ENCODE measurements around the gene TWIST2.

The TWIST2 gene

DNA sequence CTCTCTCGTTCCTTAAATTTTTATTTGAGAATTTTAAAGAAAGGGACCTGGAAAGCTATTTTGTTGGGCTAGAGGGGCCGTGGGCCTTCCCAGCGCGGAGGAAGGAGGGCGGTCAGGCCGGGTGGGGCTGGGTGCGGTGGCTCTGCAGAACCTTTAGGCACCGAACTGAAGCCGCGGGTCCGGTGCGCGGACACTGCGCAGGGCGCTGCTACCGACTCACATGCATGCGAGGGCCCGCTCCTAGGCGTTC lies 1.6 kb upstream of the TWIST2 start:
- Mint-ChIP-seq H3K27ac (no peak overlapping the region), H3K27me3 (ENCODE audit: low read depth, poor library complexity) (peaks cover 78% of the 10 kb centered on the region), H3K4me1 (peaks cover 27% of the 10 kb centered on the region), H3K36me3 (ENCODE audit: low read depth) (no peaks in the 10 kb centered on the region), H3K4me3 (peak overlapping the region; percentile 70), H3K9me3 (no peaks in the 10 kb centered on the region)
- DNase-seq, result no peak
- TF ChIP-seq, protein P1, sequence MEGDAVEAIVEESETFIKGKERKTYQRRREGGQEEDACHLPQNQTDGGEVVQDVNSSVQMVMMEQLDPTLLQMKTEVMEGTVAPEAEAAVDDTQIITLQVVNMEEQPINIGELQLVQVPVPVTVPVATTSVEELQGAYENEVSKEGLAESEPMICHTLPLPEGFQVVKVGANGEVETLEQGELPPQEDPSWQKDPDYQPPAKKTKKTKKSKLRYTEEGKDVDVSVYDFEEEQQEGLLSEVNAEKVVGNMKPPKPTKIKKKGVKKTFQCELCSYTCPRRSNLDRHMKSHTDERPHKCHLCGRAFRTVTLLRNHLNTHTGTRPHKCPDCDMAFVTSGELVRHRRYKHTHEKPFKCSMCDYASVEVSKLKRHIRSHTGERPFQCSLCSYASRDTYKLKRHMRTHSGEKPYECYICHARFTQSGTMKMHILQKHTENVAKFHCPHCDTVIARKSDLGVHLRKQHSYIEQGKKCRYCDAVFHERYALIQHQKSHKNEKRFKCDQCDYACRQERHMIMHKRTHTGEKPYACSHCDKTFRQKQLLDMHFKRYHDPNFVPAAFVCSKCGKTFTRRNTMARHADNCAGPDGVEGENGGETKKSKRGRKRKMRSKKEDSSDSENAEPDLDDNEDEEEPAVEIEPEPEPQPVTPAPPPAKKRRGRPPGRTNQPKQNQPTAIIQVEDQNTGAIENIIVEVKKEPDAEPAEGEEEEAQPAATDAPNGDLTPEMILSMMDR (IDR thresholded peaks at IDR 0.05), result no peak

DNA sequence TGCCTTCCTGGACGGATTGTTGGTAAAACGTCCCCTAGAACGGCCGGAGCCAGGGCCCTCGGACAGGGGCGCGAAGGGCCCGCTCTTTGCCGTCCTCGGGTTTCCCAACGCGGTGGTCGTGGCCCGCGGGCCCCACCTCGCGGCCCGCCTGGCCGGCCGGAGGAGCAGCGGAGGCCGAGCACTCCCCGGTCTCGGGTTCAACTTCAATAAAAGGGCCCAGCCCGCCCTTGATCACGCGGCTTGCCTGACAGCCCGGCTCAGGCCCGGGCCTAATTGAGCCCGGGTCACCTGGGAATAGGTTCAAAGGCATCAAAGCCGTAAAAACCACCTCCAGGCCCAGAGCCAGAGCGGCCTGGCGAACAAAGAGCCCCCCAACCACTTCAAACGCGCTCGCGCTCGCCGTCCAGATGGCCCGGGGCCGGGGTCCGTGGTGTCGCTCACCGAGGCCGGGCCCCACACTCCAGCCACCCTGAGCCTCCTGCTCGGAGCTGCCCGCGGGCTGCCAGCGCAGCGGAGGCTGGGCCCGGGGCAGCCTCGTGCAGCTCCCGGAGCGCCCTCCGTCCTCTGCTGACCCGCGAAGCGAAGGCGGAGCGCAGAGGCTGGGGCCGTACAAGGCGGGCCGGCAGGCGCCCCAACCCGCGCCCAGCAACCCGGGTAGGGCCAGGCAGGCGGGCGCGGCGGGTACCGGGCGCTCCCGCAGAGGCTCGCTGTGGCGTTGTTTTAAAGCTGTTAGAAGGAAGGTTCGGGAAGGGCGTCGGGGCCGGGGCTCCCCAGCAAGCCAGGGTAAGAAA lies 1.1 kb upstream of the TWIST2 start:
- DNase-seq, result peak; percentile 57
- Mint-ChIP-seq H3K27me3 (ENCODE audit: low read depth, poor library complexity) (peaks cover 83% of the 10 kb centered on the region), H3K27ac (no peak overlapping the region), H3K36me3 (ENCODE audit: low read depth) (no peaks in the 10 kb centered on the region), H3K4me1 (peaks cover 33% of the 10 kb centered on the region), H3K4me3 (peak overlapping the region; percentile 70), H3K9me3 (no peaks in the 10 kb centered on the region)
- TF ChIP-seq, protein P1 (IDR thresholded peaks at IDR 0.05), result no peak

DNA sequence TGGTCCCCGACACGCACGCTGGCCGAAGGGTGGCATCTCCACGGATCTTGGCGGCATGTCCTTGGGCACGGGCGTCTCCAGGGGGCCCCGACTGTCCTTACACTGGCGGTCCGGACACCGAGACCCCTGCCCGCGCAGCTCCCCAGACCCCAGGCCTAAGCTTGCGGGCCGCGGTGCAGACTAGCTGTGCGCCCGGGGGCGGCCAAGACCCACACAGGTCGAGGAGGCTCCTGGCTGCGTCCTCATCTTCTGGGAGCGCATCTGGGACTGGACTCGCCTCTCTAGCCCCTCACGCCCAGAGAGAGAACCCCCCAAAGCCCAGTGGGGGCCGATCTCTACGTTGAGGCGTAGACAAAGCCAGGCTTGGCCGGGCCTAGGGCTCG lies 475 bp upstream of the TWIST2 start:
- peaks cover 89% of the 10 kb centered on the region for H3K27me3 Mint-ChIP-seq (ENCODE audit: low read depth, poor library complexity)
- H3K4me1 Mint-ChIP-seq, result peaks cover 38% of the 10 kb centered on the region
- peak overlapping the region; percentile 49 for H3K4me3 Mint-ChIP-seq
- H3K36me3 Mint-ChIP-seq (ENCODE audit: low read depth), result peaks cover 3% of the 10 kb centered on the region
- TF ChIP-seq, protein P1 (IDR thresholded peaks at IDR 0.05), result no peak
- no peaks in the 10 kb centered on the region for H3K9me3 Mint-ChIP-seq
- DNase-seq, result no peak
- no peak overlapping the region for H3K27ac Mint-ChIP-seq

DNA sequence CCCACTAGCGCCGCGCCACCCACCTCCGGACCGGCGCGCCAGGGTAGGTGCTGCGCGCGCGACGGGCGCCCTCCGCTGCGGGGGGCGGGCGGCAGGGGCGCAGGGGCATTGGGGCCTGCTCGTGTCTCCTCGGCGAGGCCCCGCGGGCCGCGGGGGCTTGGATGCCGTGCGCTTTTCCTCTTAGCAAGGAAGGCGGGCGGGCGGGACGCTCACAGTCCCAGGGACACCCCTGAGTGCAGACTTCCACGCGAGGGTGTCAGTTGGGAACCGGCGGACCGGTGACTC lies 748 bp downstream of the TWIST2 start:
- peaks cover 1% of the 10 kb centered on the region for H3K9me3 Mint-ChIP-seq
- H3K4me1 Mint-ChIP-seq, result peaks cover 41% of the 10 kb centered on the region
- no peak overlapping the region for H3K27ac Mint-ChIP-seq
- TF ChIP-seq, protein P1 (IDR thresholded peaks at IDR 0.05), result no peak
- peak; percentile 38 for DNase-seq
- peaks cover 81% of the 10 kb centered on the region for H3K27me3 Mint-ChIP-seq (ENCODE audit: low read depth, poor library complexity)
- H3K36me3 Mint-ChIP-seq (ENCODE audit: low read depth), result peaks cover 12% of the 10 kb centered on the region
- peak overlapping the region; percentile 84 for H3K4me3 Mint-ChIP-seq

DNA sequence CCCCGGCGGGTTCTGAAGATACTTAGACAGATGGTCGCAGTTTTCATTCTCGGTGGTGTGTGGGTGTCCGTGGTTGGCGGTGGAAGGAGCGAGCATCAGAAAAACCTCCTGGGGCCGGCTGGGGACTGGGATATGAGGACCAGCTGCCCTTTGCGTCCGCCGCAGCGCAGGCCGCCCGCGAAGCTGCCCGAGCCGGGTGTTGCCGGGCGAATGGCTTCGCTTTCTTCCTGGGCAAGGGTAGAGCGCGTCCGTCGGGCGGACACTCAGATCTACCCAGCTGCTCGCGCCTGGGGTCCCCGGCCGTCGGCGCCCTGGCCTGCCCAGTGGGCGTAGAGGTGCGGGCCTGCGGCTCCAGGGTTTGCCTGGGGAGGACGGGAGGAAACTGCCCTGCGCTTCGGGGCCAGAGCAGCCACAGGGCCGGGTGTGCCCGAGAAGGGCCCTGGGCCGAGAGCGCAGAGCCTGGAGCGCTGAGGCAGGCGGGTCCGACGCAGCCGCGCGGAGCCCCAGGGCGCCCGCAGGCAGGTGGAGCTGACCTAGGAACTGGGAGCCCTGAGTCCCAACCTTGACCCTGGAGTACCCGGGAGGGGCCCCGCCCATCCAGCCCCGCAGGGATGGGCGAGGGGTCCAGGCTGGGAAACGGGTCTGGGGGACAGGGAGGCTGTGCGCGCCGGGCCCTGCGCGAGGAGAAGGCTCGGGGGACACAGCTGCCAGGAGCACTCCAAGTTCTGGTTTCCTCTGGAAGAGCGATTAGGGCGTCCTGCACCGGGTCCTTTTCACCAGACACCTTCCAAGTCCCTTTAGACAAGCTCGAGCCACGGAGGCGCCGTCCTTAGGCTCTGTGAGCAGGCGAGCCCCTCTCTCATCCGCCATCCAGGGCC lies 1.3 kb downstream of the TWIST2 start:
- Mint-ChIP-seq H3K27me3 (ENCODE audit: low read depth, poor library complexity) (peaks cover 80% of the 10 kb centered on the region), H3K4me1 (peaks cover 47% of the 10 kb centered on the region), H3K27ac (no peak overlapping the region), H3K36me3 (ENCODE audit: low read depth) (peaks cover 17% of the 10 kb centered on the region), H3K4me3 (peak overlapping the region; percentile 84), H3K9me3 (peaks cover 7% of the 10 kb centered on the region)
- TF ChIP-seq, protein P1 (IDR thresholded peaks at IDR 0.05), result no peak
- peak; percentile 49 for DNase-seq
